Measurements from ENCODE around the gene ZNRD2. TPM values are rescaled to one million over a fixed set of nuclear protein-coding genes. Genes with fewer than 3 reads are reported as not detected.
"Not testable (repeated sequence)": the region's sequence is repeated elsewhere in the genome, so short reads cannot be mapped to it uniquely, and the experiment has no call there.

The ZNRD2 gene, protein sequence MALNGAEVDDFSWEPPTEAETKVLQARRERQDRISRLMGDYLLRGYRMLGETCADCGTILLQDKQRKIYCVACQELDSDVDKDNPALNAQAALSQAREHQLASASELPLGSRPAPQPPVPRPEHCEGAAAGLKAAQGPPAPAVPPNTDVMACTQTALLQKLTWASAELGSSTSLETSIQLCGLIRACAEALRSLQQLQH
- 73.8 and 80.1 TPM in 2 replicates for total RNA-seq (2014; rRNA removed; shearing (Covaris generic))

DNA sequence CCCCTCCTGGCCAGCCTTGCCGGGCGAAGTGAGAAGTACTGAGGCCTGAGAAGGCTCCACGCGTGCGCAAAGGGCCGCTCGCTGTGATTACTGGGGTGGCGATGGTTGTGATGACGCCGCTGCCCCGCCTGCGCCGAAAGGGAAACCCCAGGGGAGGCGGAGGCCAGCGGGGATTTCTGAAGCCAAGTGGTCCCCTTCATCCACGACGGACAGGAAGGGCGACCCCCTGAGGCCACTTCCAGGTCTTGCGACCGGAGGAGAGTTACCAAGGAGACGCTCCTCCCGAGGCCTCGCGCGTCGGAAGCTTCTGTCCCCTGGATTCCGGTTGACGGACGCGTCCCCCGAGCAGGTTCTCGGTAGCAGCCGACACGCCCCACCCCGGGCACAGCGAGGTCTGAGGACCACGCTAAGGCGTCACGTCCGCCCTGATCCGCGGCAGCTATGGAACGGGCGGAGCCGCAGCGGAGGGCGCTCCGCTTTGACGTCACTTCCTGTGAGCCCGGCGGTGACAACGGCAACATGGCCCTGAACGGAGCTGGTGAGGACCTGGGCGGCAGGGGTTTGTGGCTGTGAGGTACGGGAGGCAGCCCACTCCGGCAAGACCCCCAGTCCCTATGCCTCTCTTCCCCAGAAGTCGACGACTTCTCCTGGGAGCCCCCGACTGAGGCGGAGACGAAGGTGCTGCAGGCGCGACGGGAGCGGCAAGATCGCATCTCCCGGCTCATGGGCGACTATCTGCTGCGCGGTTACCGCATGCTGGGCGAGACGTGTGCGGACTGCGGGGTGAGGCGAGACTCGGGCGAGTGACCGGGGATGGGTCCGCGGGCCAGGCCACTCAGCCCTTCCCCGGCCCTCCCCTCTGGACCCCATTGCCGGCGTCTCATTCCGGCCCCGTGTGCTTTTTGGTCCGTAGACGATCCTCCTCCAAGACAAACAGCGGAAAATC is at the start of gene ZNRD2:
TSS of gene ZNRD2 (plus strand) at position 505 of the 946 bp plus-strand sequence. CDS start at position 520, 15 bp downstream.
- peak; percentile 99 for DNase-seq (ENCODE audit: low spot score)

- DNase-seq (ENCODE audit: low spot score), result not testable (repeated sequence)
Observed at GRCh38 chr11:65521777-65522521, 48.3 kb upstream of the ZNRD2 start.

- not testable (repeated sequence) for DNase-seq (ENCODE audit: low spot score)
Observed at GRCh38 chr11:65522718-65523630, 47.3 kb upstream of the ZNRD2 start.

- DNase-seq (ENCODE audit: low spot score), result not testable (repeated sequence)
Observed at GRCh38 chr11:65523631-65523968, 46.7 kb upstream of the ZNRD2 start.

GRCh38 chr11:65524014-65524740 is 46.1 kb upstream of the ZNRD2 start:
- no peak for DNase-seq (ENCODE audit: low spot score)

GRCh38 chr11:65524741-65525545 is 45.3 kb upstream of the ZNRD2 start, which contains the start of gene SCYL1:
TSS of gene SCYL1 (plus strand) at chr11:65525083. CDS start at chr11:65525154, 71 bp downstream.
- no peak for DNase-seq (ENCODE audit: low spot score)

GRCh38 chr11:65525546-65526480 is 44.5 kb upstream of the ZNRD2 start:
- DNase-seq (ENCODE audit: low spot score), result no peak

- DNase-seq (ENCODE audit: low spot score), result no peak
Observed at GRCh38 chr11:65526744-65527143, 43.5 kb upstream of the ZNRD2 start.

DNA sequence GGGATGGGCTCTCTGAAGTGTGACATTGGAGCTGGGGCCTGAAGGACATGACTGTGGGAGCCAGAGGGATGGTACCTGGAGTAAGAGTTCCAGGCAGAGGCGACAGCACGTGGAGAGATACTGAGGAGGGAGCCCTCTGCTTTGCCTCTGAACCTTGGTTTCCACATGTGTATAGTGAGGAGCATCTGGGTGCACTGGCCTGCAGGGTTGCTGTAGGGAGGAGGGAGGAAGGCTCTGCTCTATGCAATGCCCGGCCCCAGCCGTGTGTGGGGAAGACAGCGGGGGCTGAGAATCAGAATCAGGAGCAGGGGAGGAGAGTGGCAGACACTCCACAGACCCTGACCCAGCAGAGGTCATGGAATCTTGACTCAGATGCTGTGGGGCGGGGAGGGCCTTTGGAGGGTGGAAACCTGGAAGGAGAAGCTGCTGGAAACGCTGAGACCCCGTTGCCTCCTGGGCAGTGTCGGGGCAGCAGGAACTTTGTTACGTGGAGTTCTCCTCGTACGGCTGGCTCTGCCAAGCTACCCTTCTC is 41.4 kb upstream of the ZNRD2 start:
- DNase-seq (ENCODE audit: low spot score), result no peak

- DNase-seq (ENCODE audit: low spot score), result no peak
Observed at GRCh38 chr11:65529475-65530156, 40.7 kb upstream of the ZNRD2 start.

DNA sequence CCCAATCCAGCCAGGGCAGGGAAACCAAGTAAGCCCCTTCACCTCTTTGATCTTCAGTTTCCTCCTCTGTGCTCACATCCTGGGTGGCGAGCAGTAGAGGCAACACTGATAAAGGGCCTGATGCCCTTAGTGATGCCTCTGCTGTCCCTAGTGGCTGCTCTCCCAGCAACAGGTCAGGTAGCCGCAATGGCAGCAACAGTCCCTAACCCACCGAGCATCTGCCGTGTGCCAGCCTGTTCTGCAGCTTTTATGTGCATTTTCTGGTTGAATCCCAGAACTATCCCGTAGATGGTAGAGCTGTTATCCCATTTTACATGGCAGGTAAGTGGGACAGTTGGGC is 40.1 kb upstream of the ZNRD2 start:
- DNase-seq (ENCODE audit: low spot score), result no peak

- DNase-seq (ENCODE audit: low spot score), result no peak
Observed at GRCh38 chr11:65532388-65533064, 37.8 kb upstream of the ZNRD2 start.

GRCh38 chr11:65535102-65535501 is 35.2 kb upstream of the ZNRD2 start:
- no peak for DNase-seq (ENCODE audit: low spot score)

- DNase-seq (ENCODE audit: low spot score), result no peak
Observed at GRCh38 chr11:65536412-65537295, 33.6 kb upstream of the ZNRD2 start.

DNA sequence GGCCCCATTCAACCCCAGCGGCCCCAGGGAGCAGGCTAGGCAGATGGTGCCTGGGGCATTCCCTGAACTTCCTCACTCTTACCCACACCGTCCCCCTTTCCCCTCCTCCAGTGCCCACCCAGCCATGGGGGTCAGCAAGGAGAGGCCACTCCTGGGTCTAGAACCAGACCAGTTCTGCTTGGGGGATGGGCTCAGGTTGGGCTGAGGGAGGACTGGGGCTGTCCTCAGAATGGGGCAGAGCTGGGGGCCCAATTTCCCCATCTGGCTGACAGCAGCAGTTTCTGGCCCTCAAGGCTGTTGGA is 33.0 kb upstream of the ZNRD2 start:
- no peak for DNase-seq (ENCODE audit: low spot score)

GRCh38 chr11:65537620-65538231 is 32.6 kb upstream of the ZNRD2 start:
- DNase-seq (ENCODE audit: low spot score), result no peak
